ENCODE data around the gene SNX24. TPM values are rescaled to one million over a fixed set of nuclear protein-coding genes. Genes with fewer than 3 reads are reported as not detected.
"Not testable (repeated sequence)": the region's sequence is repeated elsewhere in the genome, so short reads cannot be mapped to it uniquely, and the experiment has no call there.

Gene SNX24
- total RNA-seq, 2 donors from 2014 or later: 3.9 to 8.7 TPM

- H3K27me3 Mint-ChIP-seq (ENCODE audit: low read depth): no peaks in the 10 kb centered on the region
- H3K36me3 Mint-ChIP-seq (ENCODE audit: insufficient read depth in 2 of 2): no peaks in the 10 kb centered on the region
- no peaks in the 10 kb centered on the region for H3K9me3 Mint-ChIP-seq
- H3K4me1 Mint-ChIP-seq (ENCODE audit: low read depth): no peaks in the 10 kb centered on the region
- H3K4me3 Mint-ChIP-seq: no peak overlapping the region
- H3K27ac Mint-ChIP-seq: no peak overlapping the region
- ATAC-seq (replicated peaks in 1 of 2) (no peak), DNase-seq (no peak)
Observed at GRCh38 chr5:122909470-122910100, 64.2 kb downstream of the SNX24 start.

DNA sequence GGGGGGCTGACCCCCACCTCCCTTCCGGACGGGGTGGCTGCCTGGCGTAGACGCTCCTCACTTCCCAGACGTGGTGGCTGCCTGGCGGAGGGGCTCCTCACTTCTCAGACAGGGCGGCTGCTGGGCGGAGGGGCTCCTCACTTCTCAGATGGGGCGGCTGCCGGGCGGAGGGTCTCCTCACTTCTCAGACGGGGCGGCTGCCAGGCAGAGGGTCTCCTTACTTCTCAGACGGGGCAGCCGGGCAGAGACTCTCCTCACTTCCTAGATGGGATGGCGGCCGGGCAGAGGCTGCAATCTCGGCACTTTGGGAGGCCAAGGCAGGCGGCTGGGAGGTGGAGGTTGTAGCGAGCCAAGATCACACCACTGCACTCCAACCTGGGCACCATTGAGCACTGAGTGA, 68.0 kb downstream of the SNX24 start:
- DNase-seq; H3K36me3 Mint-ChIP-seq (ENCODE audit: insufficient read depth in 2 of 2); ATAC-seq (replicated peaks in 1 of 2); H3K27me3 Mint-ChIP-seq (ENCODE audit: low read depth); H3K4me3 Mint-ChIP-seq; H3K27ac Mint-ChIP-seq; H3K9me3 Mint-ChIP-seq; H3K4me1 Mint-ChIP-seq (ENCODE audit: low read depth): not testable (repeated sequence)

GRCh38 chr5:122915717-122916461, 70.5 kb downstream of the SNX24 start:
- Mint-ChIP-seq H3K27ac (no peak overlapping the region), H3K4me3 (peak overlapping the region in 1 of 2 donors; percentile 8), H3K9me3 (peaks cover 2% of the 10 kb centered on the region in 2 donors), H3K4me1 (ENCODE audit: low read depth) (peaks cover 9% of the 10 kb centered on the region), H3K27me3 (ENCODE audit: low read depth) (no peaks in the 10 kb centered on the region), H3K36me3 (ENCODE audit: insufficient read depth in 2 of 2) (peaks cover 2 to 6% of the 10 kb centered on the region in 2 donors)
- ATAC-seq (replicated peaks in 1 of 2): peak; percentile 46 to 85
- no peak for DNase-seq

DNA sequence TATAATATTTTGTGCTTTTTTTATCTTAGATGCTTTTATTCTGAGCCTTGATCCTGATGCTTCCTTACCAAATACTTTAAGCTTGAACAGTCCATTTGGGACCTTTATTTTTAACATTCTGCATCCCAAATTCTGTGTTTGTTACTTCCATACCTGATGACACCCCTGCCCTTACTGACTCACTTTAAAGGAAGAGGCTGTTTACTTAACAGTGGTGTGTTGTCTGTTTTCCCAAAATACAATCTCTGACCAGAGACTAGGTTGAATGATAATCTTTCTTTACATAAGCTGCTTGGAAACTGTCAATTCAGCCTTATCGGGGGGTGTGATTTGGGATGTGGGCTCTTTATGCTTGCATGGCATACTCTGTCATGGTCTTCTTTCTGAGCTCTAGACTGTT, 71.1 kb downstream of the SNX24 start:
- no peak overlapping the region for H3K27ac Mint-ChIP-seq
- DNase-seq (no peak), ATAC-seq (replicated peaks in 1 of 2) (no peak)
- H3K4me3 Mint-ChIP-seq: no peak overlapping the region
- no peaks in the 10 kb centered on the region for H3K27me3 Mint-ChIP-seq (ENCODE audit: low read depth)
- H3K9me3 Mint-ChIP-seq: peaks cover 2% of the 10 kb centered on the region in 2 donors
- peaks cover 9% of the 10 kb centered on the region for H3K4me1 Mint-ChIP-seq (ENCODE audit: low read depth)
- peaks cover 2 to 6% of the 10 kb centered on the region in 2 donors for H3K36me3 Mint-ChIP-seq (ENCODE audit: insufficient read depth in 2 of 2)

DNA sequence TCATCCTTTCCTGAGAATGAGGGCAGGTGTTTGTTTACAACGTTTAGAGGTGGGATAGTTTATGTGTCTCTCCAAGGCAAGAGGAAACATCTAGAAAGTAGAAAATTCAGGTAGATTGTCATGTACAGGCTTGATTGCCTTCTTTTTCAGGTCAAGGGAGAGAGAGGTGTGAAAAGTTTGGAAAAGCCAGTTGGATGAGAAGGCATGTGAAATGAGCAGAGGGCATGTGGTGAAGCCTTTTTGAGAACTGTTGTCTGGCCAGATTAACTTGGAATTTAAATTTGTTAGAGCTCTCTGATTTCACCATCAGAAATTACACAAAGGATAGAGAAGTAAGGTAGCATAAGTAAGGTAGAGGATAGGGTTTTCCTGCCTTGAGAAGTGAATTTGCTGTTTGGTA, 74.6 kb downstream of the SNX24 start:
- no peak for DNase-seq
- H3K4me3 Mint-ChIP-seq: no peak overlapping the region
- H3K9me3 Mint-ChIP-seq: peaks cover 2% of the 10 kb centered on the region in 2 donors
- H3K27me3 Mint-ChIP-seq (ENCODE audit: low read depth): no peaks in the 10 kb centered on the region
- H3K4me1 Mint-ChIP-seq (ENCODE audit: low read depth): peaks cover 9% of the 10 kb centered on the region
- peaks cover 2 to 6% of the 10 kb centered on the region in 2 donors for H3K36me3 Mint-ChIP-seq (ENCODE audit: insufficient read depth in 2 of 2)
- H3K27ac Mint-ChIP-seq: no peak overlapping the region
- no peak for ATAC-seq (replicated peaks in 1 of 2)

- Mint-ChIP-seq H3K4me3 (no peak overlapping the region), H3K36me3 (ENCODE audit: insufficient read depth in 2 of 2) (no peaks in the 10 kb centered on the region), H3K27ac (no peak overlapping the region), H3K27me3 (ENCODE audit: low read depth) (no peaks in the 10 kb centered on the region), H3K4me1 (ENCODE audit: low read depth) (no peaks in the 10 kb centered on the region), H3K9me3 (no peaks in the 10 kb centered on the region)
- ATAC-seq (replicated peaks in 1 of 2) (no peak), DNase-seq (no peak)
Observed at GRCh38 chr5:122921826-122922225, 76.4 kb downstream of the SNX24 start.

GRCh38 chr5:122924203-122924602, 78.8 kb downstream of the SNX24 start:
- Mint-ChIP-seq H3K27ac (no peak overlapping the region), H3K4me1 (ENCODE audit: low read depth) (no peaks in the 10 kb centered on the region), H3K27me3 (ENCODE audit: low read depth) (no peaks in the 10 kb centered on the region), H3K9me3 (no peaks in the 10 kb centered on the region), H3K4me3 (no peak overlapping the region), H3K36me3 (ENCODE audit: insufficient read depth in 2 of 2) (no peaks in the 10 kb centered on the region)
- no peak for DNase-seq
- ATAC-seq (replicated peaks in 1 of 2): no peak

- Mint-ChIP-seq H3K36me3 (ENCODE audit: insufficient read depth in 2 of 2) (no peaks in the 10 kb centered on the region), H3K4me1 (ENCODE audit: low read depth) (no peaks in the 10 kb centered on the region), H3K9me3 (no peaks in the 10 kb centered on the region), H3K27me3 (ENCODE audit: low read depth) (no peaks in the 10 kb centered on the region), H3K27ac (no peak overlapping the region), H3K4me3 (no peak overlapping the region)
- no peak for ATAC-seq (replicated peaks in 1 of 2)
- DNase-seq: no peak
Observed at GRCh38 chr5:122924719-122925395, 79.4 kb downstream of the SNX24 start.

GRCh38 chr5:122929001-122929400, 83.6 kb downstream of the SNX24 start:
- Mint-ChIP-seq H3K27me3 (ENCODE audit: low read depth) (no peaks in the 10 kb centered on the region), H3K4me3 (no peak overlapping the region), H3K4me1 (ENCODE audit: low read depth) (no peaks in the 10 kb centered on the region), H3K27ac (no peak overlapping the region), H3K9me3 (no peaks in the 10 kb centered on the region), H3K36me3 (ENCODE audit: insufficient read depth in 2 of 2) (no peaks in the 10 kb centered on the region)
- DNase-seq (no peak), ATAC-seq (replicated peaks in 1 of 2) (no peak)

- DNase-seq (no peak), ATAC-seq (replicated peaks in 1 of 2) (no peak)
- Mint-ChIP-seq H3K4me1 (ENCODE audit: low read depth) (no peaks in the 10 kb centered on the region), H3K36me3 (ENCODE audit: insufficient read depth in 2 of 2) (no peaks in the 10 kb centered on the region), H3K27ac (no peak overlapping the region), H3K9me3 (no peaks in the 10 kb centered on the region), H3K27me3 (ENCODE audit: low read depth) (no peaks in the 10 kb centered on the region), H3K4me3 (no peak overlapping the region)
Observed at GRCh38 chr5:122929980-122930379, 84.6 kb downstream of the SNX24 start.

- Mint-ChIP-seq H3K9me3 (no peaks in the 10 kb centered on the region), H3K27ac (no peak overlapping the region), H3K4me1 (ENCODE audit: low read depth) (no peaks in the 10 kb centered on the region), H3K4me3 (no peak overlapping the region), H3K36me3 (ENCODE audit: insufficient read depth in 2 of 2) (no peaks in the 10 kb centered on the region), H3K27me3 (ENCODE audit: low read depth) (no peaks in the 10 kb centered on the region)
- DNase-seq (no peak), ATAC-seq (replicated peaks in 1 of 2) (no peak)
Observed at GRCh38 chr5:122933956-122934355, 88.5 kb downstream of the SNX24 start.

DNA sequence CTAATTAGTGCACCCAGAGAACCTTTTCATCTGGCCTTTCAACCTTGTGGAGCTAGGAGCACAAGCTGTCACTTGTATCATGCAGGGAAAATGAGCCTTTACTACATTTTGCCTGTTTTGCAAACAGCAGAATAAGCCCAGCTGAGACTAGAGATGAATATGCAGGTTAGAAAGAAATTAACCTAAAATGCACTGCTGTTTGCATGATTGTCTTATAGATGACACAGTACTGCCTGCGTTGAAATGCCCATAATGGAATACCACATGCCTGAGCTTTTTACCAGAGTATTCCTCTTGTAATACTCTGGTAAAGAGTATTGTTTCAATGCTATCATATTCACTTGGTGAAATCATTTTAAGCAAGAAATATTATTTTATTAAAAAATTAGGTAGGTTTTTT, 90.7 kb downstream of the SNX24 start:
- H3K9me3 Mint-ChIP-seq: no peaks in the 10 kb centered on the region
- ATAC-seq (replicated peaks in 1 of 2) (no peak), DNase-seq (no peak)
- H3K36me3 Mint-ChIP-seq (ENCODE audit: insufficient read depth in 2 of 2): no peaks in the 10 kb centered on the region
- no peak overlapping the region for H3K27ac Mint-ChIP-seq
- no peaks in the 10 kb centered on the region for H3K4me1 Mint-ChIP-seq (ENCODE audit: low read depth)
- H3K4me3 Mint-ChIP-seq: no peak overlapping the region
- no peaks in the 10 kb centered on the region for H3K27me3 Mint-ChIP-seq (ENCODE audit: low read depth)

- Mint-ChIP-seq H3K27ac (no peak overlapping the region), H3K27me3 (ENCODE audit: low read depth) (no peaks in the 10 kb centered on the region), H3K4me3 (no peak overlapping the region), H3K36me3 (ENCODE audit: insufficient read depth in 2 of 2) (no peaks in the 10 kb centered on the region), H3K4me1 (ENCODE audit: low read depth) (no peaks in the 10 kb centered on the region), H3K9me3 (no peaks in the 10 kb centered on the region)
- ATAC-seq (replicated peaks in 1 of 2): no peak
- DNase-seq: no peak
Observed at GRCh38 chr5:122937914-122938313, 92.5 kb downstream of the SNX24 start.
